HG03342 (cell line): ENCODE data around the gene NCR3LG1.

ENCODE experiments used
- ATAC-seq: cut with Tn5 transposase; IDR thresholded peaks from one replicate; pipeline ENCODE4 v1.9.1; 2021; ENCODE audit warnings: mild to moderate bottlenecking, moderate library complexity; ENCODE audit not compliant: unreplicated experiment

The NCR3LG1 gene

DNA sequence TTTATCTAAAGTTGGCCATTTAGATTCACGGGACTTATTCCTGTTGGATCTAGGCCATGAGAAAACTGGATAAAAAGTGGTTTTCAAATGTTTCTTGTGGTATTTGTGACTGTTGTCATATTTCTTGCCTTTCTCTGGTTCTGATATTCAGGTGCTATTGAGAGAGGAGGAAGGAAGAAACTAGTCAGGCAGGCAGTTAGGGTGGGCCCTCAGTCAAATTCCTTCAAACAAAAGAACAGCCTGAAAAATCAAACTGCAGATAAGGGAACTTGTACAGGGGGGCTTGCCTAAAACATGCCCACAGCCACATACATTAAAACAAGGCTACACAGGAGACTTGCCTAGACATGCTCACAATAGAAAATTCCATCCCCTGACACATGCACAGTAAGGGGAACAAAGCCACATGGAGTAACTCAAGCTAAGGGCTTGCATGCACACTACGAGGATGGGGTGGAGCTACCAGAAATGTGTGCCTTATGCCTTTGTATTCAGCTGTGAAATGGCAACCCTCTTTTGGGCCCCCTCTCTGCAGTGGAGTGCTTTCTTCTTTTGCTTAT, 18.2 kb downstream of the NCR3LG1 start:
- ATAC-seq = no peak

DNA sequence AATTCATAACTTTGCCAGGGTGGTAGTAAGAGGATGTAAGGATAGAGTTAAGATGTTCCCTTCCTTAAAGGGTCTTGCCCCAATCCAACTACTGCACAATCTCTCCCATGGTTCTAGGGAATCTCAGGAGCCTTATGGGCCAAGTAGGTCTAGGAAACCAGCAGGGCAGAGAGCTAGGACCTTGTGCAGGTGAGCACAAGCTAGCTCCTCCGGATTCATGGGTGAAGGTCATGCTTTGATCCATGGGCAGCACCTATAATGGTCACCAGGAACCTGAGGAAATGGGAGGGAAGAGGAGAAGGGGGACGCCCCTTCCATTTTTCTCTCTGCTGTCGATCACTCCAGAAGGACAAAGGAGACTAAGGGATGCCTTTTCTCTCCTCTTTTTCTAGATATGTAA, 20.0 kb downstream of the NCR3LG1 start:
- ATAC-seq = no peak

DNA sequence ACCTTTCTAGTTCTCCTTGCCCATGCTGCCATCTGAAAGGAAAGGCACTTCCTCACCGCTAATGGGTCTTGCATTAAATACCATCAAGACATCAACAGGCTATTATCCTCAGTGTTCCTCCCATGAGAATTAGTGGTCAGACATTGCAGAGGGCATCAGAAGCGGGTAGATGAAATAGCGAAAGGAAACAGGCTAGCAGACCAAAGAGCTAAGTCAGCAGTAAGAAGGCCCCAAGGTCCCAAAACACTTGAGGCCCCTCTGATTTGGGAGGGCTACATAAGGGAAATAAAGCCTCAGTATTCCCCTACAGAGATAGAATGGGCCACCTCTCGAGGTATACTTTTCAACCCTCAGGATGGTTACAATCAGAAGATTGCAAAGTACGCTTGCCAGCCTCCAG, 23.9 kb downstream of the NCR3LG1 start:
- no peak for ATAC-seq

DNA sequence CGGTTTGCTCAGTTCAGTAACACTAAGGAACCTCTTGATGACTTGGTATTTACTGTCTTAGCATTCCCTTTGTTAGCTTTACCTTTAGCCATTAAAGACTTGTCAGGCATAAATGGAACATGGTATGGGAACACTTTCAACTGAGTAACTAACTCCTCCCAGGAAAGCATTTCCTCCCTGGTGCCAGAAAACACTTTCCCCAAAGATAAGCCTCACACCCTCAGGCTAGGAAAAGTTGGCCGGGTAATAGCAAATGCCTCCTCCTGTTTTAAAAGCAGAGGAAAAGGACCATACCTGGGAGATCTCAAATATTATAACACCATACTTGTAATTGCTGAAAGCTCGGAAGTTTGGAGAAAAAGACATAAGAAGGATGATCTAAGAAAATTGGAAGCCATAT, 24.9 kb downstream of the NCR3LG1 start:
- no peak for ATAC-seq

DNA sequence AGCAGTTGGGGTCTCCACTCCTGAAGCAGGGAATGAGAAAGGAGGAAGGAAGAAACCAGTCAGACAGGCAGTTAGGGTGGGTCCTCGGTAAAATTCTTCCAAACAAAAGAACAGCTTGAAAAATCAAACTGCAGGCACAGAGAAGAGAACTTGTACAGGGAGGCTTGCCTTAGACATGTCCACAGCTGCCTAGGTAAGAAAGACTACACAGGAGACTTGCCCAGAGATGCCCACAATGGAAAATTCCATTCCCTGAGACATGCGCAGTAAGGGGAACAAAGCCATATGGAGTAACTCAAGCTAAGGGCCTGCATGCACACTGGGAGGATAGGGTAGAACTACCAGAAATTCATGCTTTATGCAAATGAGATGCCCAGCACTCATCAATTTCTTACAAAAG, 27.1 kb downstream of the NCR3LG1 start:
- no peak for ATAC-seq

DNA sequence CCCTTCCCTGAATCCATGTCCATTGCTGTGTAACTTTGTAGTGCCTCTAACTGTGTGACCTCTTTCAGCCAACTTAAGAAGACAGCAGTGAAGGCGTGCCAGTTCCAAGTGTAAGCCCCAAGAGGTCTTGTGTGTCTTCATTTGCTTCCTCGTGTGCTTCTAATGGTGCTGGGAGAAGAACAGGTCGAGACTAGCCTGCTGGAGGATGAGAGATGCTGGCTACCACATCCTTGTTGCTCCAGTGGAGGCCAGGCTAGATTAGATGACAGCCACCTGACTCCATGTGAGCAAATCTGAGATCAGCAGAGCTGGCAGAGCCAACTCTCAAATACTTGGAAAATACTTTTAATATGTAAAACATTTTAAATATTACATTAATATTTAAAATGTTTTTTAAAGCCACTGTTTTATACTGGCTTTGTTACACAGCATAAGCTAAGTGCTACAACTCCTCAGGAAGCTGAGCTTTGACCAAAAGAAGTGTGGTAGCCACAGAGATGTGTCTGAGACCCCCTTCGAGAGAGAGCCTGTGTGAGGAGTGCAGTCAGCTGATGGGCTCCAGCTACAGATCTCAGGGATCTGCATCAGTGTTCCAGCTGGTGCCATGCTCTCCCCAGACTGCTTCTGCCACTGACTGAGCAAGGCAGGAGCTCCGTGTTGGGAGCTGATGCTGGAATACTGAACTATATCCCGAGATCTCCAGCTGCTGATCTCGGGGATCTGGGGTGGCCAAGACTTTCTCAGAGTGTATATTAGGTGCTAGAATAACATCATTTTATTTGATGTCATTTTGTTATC, 28.0 kb downstream of the NCR3LG1 start:
- no peak for ATAC-seq

DNA sequence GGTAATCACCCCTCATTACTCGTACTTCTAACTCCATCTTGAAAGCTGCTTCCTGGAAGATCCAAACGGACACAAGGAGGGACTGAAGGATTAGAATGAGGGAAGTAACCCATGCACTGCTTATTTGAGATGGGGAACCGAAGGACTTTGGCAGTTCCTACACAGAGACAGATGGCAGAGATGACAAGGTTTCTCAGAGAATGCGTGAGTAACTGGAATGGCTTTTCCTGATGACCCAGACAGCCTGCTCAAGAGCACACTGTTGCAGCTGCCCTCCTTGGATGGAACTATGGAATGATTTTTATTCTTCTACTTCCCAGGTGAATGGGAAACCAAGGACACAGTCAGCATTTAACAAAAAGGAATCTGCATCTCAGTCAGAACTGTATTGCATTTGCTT, 29.6 kb downstream of the NCR3LG1 start:
- ATAC-seq = no peak

DNA sequence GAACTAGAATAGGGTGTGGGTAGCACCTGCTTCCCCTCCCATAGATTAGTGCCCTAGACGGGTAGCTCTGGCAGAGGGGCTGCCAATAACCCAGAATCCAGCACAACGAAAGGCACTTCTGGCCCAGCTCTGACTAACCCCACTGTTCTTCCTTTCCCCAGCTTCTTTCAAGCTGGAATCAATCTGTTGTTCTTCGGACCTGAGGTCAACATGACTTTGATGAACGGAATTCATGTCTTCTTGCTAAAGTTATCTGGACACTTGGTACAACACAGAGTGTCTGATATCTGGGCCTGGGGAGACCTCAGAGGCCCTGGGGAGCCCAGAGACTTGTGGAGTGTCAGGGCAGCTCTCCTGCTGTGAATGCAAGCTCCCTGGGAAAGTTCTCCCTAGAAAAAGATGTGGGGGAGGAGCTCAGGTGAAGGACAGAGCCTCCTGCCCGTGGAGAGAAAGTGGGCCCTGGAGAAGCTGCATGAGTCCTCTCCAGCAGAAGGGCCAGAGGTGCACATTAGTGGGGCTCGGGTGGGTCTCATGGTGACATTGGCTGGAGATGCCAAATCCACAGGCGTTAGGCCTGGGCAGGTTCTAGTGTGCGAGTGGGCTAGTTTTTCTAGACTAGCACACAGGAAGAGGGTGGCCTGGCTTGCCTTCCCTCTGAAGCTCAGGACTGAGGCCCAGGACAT, 30.6 kb downstream of the NCR3LG1 start:
- ATAC-seq = no peak

DNA sequence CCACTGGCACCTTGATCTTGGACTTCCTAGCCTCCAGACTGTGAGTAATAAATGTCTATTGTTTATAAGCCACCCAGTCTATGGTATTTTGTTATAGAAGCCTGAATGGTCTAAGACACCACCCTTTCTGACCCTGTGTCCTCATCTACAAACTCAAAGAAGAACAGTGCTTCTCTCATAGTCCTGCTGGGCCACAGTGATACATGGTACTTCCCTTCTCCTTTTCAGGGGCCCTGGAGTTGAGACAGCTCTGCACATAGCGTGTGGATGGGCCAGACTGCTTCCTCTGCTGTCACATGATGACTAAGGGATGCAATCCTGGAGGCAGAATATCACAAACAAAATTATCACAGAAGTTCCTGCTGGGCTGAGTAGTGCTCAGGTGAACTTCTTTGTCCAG, 31.9 kb downstream of the NCR3LG1 start:
- ATAC-seq = no peak

DNA sequence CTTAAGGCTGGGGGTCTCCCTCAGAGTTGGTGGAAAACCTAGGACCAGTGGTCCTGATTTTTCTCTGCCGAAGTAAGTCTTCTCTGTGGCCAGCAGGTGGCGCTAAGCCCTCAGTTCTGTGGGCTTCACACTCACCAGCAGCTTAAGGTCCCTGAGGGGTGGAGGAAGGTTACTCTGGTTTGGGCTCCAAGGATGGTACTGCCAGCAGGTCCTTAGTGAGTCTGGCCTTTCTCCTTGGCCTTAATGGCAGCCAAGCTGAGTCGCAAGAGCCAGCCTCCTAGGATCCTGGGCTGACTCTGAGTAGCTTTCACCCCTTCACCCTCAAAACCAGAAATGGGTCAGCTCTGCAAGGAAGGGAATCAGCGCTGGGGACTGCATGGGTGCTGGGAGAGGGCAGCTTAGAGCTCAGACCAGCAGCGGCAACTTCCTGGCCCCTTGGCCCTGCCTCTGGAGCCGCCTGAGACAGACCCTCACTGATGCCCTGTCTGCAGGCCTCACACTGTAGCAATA, 32.5 kb downstream of the NCR3LG1 start:
- no peak for ATAC-seq

DNA sequence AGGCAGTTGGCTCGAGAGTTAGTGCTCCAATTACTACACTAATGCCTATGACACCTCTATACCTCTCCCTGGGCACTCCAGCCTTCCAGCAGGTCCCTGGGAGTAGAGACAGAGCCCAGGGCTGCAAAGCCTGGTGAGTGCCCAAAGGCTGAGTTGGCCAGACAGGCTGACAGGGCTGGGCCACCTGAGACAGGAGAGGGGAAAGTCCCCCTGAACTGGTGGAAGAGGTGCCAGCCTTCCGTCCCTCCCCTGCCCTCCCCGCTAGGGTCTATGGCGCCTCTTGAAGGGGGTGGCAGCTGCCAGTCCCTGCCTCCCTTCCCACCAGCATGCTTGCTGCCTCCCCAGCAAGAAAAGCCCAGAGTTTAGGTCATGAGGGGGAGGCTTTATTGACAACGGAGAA, 33.9 kb downstream of the NCR3LG1 start:
- no peak for ATAC-seq

DNA sequence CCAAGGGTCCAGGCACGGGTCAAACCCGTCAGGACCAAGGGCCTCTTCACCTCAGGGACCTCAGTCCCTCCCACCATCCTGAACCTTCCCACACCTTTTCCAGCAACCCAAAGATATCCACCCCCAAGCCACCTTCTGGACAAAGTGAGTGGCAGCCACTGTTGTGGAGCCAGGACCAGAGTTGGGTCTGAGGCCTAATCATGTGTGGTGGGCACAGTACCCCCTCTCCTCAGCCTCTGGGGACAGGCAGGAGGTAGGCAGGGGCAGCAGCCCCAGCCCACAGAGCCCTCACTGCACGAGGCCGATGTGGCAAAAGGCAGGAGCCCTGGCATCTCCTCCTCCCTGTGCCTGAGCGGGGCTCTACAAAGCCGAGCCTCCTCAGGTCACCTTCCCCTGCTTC, 34.3 kb downstream of the NCR3LG1 start:
- no peak for ATAC-seq

DNA sequence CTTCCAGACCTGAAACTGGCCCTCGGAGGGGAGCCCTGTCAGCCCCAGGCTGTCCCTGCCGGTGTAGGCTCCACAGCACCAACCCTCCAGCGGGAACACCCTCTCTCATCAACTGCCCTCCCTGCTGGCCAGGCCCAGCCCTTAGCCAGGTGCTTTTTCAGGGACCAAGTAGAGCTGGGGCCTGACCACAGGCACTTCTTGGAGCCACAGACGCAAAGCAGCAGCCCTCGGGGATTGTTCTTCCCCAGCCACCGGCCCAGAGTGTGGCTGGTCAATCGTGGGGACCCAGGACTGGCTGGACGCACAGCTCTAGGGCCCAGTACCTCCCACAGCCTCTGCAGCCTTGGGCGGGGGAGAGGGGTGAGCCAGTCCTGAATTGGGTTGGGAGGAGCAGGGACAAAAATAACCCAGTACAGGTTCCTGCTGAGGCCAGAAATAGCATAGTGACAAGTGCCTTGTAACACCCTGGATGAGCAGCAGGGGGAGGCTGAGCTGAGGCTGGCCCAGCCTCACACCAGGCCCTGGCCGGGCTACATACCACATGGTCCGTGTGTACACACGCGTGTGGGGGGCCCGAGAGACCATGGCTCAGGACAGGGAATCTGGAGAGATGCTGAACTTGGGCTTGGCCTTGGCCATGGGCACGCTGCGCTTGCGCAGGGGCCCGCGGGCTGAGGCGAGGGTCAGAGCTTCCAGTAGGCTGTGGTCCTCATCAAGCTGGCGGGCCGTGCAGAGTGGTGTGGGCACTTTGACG, 34.9 kb downstream of the NCR3LG1 start:
- peak; percentile 63 for ATAC-seq

DNA sequence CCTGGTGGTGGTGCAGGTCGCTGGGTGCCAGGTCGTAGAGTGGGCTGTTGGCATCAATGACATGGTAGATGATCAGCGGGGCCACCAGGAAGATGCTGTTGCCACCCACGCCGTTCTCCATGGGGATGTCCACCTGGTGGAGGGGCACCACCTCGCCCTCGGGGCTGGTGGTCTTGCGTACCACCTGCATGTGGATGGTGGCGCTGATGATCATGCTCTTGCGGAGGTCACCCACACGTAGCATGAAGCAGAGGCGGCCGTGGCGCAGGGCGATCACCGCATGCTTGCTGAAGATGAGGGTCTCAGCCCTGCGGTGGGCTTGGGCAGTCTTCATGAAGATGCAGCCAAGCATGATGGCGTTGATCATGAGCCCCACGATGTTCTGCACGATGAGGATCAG, 35.7 kb downstream of the NCR3LG1 start:
- no peak for ATAC-seq

DNA sequence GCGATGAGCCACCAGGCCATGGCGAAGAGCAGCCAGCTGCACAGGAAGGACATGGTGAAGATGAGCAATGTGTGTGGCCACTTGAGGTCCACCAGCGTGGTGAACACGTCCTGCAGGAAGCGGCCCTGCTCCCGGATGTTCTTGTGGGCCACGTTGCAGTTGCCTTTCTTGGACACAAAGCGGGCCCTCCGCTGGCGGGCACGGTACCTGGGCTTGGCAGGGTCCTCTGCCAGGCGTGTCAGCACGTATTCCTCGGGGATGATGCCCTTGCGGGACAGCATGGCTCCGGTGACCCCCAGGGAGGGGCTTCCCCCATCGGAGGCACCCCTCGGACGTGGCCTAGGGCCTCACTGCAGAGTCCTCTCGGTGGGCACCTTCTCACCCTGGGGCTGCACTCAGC, 36.2 kb downstream of the NCR3LG1 start:
- ATAC-seq = no peak

DNA sequence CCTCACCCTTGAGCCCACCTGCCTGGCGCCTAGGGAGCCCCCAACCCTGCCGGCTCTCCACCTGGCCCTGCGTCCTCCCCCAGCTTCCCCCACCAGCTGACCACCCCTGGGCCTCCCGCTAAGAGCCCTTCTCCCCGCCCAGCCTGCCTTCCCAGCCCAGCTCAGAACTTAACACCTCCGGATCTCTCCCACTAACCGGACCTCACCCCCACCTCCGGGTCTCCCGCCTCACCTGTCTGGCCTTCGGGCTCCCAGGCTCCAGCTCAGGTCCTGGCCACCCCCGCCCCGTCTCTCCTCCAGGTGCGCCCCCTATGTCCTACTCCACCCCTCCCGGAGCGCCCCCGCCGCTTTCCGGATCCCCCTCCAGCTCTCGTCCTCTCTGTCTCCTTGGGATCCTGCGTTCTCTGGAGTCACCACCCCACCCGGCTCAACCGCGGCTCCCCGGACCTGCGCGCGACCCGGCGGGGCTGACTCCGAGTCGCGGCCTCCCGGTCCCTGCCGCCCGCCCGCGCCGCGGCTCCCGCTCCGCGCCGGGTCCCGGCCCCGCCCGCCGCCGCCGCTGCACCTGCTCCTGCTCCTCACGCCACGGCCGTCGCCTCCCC, 37.1 kb downstream of the NCR3LG1 start, which contains the start of gene KCNJ11:
Gene KCNJ11 (minus strand): TSS at position 51 of the 602 bp plus-strand sequence. CDS start 568 bp downstream, outside the sequence.
- ATAC-seq = peak; percentile 42

DNA sequence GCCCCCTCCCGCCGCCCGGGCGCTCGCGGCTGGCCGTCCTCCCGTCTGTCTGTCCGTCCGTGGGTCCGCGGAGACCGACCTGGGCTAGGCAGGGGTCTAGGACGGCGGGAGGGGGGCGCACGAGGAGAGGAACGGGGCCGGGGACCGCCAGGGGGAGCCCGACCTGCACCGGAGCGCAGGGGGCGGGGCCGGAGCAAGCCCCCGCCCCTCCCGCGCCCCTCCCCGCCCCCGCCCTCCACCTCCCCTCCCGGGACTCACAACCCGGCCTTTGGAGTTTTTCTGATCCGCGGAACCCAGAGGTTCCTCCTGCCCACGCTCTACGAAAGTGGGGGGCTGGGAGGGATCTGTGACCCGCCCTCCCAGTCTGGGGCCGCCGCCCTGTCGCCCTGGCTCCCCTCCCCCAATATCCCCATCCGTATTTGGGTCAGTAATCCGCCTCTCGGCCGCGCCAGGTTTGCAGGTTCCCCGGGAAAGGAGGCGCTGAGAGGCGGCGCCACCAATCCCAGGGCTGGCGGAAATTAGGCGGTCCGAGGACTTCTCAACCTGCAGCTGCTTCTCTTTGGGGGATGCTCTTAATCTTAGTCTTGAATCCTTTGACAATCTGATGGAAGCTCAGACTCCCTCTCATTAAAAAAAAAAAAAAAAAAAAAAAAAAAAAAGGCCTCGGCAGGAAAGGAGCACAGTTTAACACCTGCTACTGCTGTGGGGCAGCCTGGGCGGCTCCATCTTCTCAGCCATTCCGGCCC, 37.8 kb downstream of the NCR3LG1 start:
- peak; percentile 47 for ATAC-seq

DNA sequence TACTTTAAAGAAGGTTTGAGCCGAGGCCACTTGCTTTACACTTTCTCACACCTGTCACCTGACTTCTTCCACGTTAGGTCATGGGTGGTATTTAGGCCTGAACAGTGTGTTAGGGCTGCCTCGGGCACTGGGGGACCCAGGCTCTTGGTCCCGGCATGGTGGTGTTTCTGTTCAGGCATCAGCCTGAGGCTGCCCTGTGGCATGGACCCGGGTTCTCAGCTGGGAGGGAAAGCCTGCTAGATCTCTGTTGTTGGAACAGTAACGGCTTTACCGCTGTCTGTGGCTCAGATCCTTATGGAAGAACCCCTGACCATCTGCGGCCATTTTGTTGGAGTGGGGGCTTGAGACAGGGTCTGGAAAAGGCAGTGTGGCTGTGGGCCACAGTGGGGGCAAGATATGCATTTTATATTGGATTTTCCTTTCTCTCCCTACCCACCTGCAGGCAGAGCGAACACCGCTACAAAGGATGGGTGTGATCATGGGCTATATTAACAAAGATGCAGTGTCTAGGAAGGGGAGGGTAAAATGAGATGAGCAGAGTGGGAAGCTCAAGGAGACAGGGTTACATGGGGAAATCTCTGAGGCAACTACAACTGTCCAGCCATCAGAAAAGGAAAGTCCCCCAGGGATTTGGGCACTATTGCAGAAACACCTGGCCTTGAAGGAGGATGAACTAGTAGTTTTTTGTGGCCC, 38.5 kb downstream of the NCR3LG1 start:
- no peak for ATAC-seq
